Measurements from ENCODE around the gene NLGN1. TPM values are rescaled to one million over a fixed set of nuclear protein-coding genes. Genes with fewer than 3 reads are reported as not detected.

Gene NLGN1
- total and polyA plus RNA-seq, 9 of the 15 experiments (the other 6 are each of a cell fraction or from before 2014, with no cell fraction given) = under 0.01 to 0.01 TPM; not detected in 7

- H3K4me2 ChIP-seq (ENCODE audit: insufficient read depth, low read length) = 0 out of 2 replicates have a peak overlapping the region, but pooled peaks have one; percentile 41
- no peak for TF ChIP-seq HMGN3 (IDR thresholded peaks at IDR 0.05; ENCODE audit: borderline replicate concordance, extremely low read depth, insufficient read length, low read depth, low read length)
- TF ChIP-seq SMAD2 (IDR thresholded peaks at IDR 0.05; ENCODE audit: low read depth, low read length) = no peak
- peak in 1 of 2 experiments; percentile 29 for TF ChIP-seq E2F6 (IDR thresholded peaks at IDR 0.05; ENCODE audit: borderline replicate concordance in 1 of 2, extremely low read depth in 1 of 2, insufficient read depth in 1 of 2, insufficient read length in 1 of 2, low read depth in 1 of 2, low read length in 1 of 2, poor library complexity in 1 of 2, severe bottlenecking in 1 of 2)
- TF ChIP-seq RHOXF2B (CRISPR knock-in tag; conservative IDR thresholded peaks at IDR 0.05) = no peak
- no peak for TF ChIP-seq CUX1 (CRISPR knock-in tag; IDR thresholded peaks at IDR 0.05)
- TF ChIP-seq VEZF1 (CRISPR knock-in tag; IDR thresholded peaks at IDR 0.05) = peak; percentile 47; the same call in 1 of the 2 replicates
- TF ChIP-seq L3MBTL2 (IDR thresholded peaks at IDR 0.05) = peak; percentile 55
- peak; percentile 73 for TF ChIP-seq HNRNPLL (IDR thresholded peaks at IDR 0.05; ENCODE audit: low read depth, low read length, poor library complexity, severe bottlenecking)
- TF ChIP-seq RAD51 (IDR thresholded peaks at IDR 0.05; ENCODE audit: borderline replicate concordance, low read depth) = 0 out of 2 replicates have a peak, but pooled peaks have one; percentile 35
- TF ChIP-seq ZNF263 (CRISPR knock-in tag; IDR thresholded peaks at IDR 0.05; ENCODE audit: borderline replicate concordance) = peak; percentile 83; the same call in 1 of the 2 replicates
- TF ChIP-seq USF2 (CRISPR knock-in tag; IDR thresholded peaks at IDR 0.05) = peak; percentile 67
Measured at GRCh38 chr3:173395412-173396181, 1.9 kb upstream of the NLGN1 start.

More at GRCh38 chr3:173395412-173396181, 1.9 kb upstream of the NLGN1 start:
- Histone ChIP-seq H3K27me3 (ENCODE audit: control insufficient read depth in 2 of 2, insufficient read depth in 2 of 2, low read length in 2 of 2) (no peaks in the 10 kb centered on the region), H3K9ac (ENCODE audit: insufficient read depth in 1 of 2, low read depth in 2 of 2, low read length in 2 of 2) (no peak overlapping the region), H3K79me2 (ENCODE audit: control insufficient read depth, insufficient read depth, low read length) (no peaks in the 10 kb centered on the region), H3K36me3 (ENCODE audit: control insufficient read depth, insufficient read depth, low read length) (no peaks in the 10 kb centered on the region), H3K9me1 (ENCODE audit: control insufficient read depth, insufficient read depth, low read length) (no peaks in the 10 kb centered on the region), H3K4me1 (replicated peaks in 1 of 2; ENCODE audit: control insufficient read depth in 2 of 2, insufficient read depth in 2 of 2, low read length in 2 of 2) (peaks cover 0 to 8% of the 10 kb centered on the region in 2 experiments; a peak in 2 of 5 replicates), H3K27ac (ENCODE audit: extremely low read depth, low read depth, low read length) (no peak overlapping the region), H3K4me3 (peak overlapping the region; percentile 10; the same call in 1 of the 2 replicates), H2AFZ (ENCODE audit: low read depth, low read length) (peak overlapping the region; percentile 68), H3K9me3 (replicated peaks; ENCODE audit: control insufficient read depth, insufficient read depth, low read depth, low read length) (no peaks in the 10 kb centered on the region), H4K20me1 (replicated peaks; ENCODE audit: control insufficient read depth, insufficient read depth, low read length) (no peaks in the 10 kb centered on the region)
- intact Hi-C loops (cut with micrococcal nuclease) (no loop called here), in situ Hi-C loops (cut with MboI) (no loop called here)
- ATAC-seq (peak; percentile 87), DNase-seq (ENCODE audit: extremely low read depth in 1 of 4, low spot score in 3 of 4) (peak; percentile 8 to 23 (median 14)), FAIRE-seq (no peak)
- BruUV-seq (replicated peaks) = no TSS peak
- 14% methylated on average over 37 of the region's 71 CpGs for WGBS (ENCODE audit: insufficient coverage, low coverage, missing lambda C conversion rate)
- POLR2A ChIA-PET = no interaction called here
- CTCF ChIA-PET (ENCODE audit: low intra/inter-chr PET ratio) = no interaction called here
